Activated naive CD8-positive, alpha-beta T cell treated with anti-CD3 and anti-CD28 coated beads, Interleukin-2, amount 50 U/mL, for 16 hours (primary cell): Measurements from ENCODE around the gene BORCS5.
A peak's percentile ranks its signal among the peaks of the same experiment; 100 is the strongest.
"Not testable (repeated sequence)": the region's sequence is repeated elsewhere in the genome, so short reads cannot be mapped to it uniquely, and the experiment has no call there.

Experiments used
- DNase-seq: peaks from one replicate; pipeline ENCODE4 v3.0.0-alpha.2; 2020; ENCODE audit warnings: low read depth, low spot score

BORCS5 gene

GRCh38 chr12:12356896-12357718, at the start of gene BORCS5:
Gene BORCS5, plus strand, starts transcription at chr12:12357078. Its CDS starts 374 bp downstream, at chr12:12357452.
- DNase-seq = peak; percentile 93

- DNase-seq = not testable (repeated sequence)
Measured at GRCh38 chr12:12310695-12311094, 46.2 kb upstream of the BORCS5 start.

GRCh38 chr12:12315838-12316237, 41.0 kb upstream of the BORCS5 start:
- DNase-seq = no peak

- no peak for DNase-seq
Measured at GRCh38 chr12:12319451-12320183, 37.3 kb upstream of the BORCS5 start.

- DNase-seq = no peak
Measured at GRCh38 chr12:12323118-12323517, 33.8 kb upstream of the BORCS5 start.

GRCh38 chr12:12323591-12323990, 33.3 kb upstream of the BORCS5 start:
- DNase-seq = no peak

- no peak for DNase-seq
Measured at GRCh38 chr12:12326262-12326661, 30.6 kb upstream of the BORCS5 start.

- no peak for DNase-seq
Measured at GRCh38 chr12:12327802-12328201, 29.1 kb upstream of the BORCS5 start.

GRCh38 chr12:12331244-12331771, 25.6 kb upstream of the BORCS5 start:
- no peak for DNase-seq

GRCh38 chr12:12331896-12332295, 25.0 kb upstream of the BORCS5 start:
- DNase-seq = no peak

GRCh38 chr12:12333407-12334366, 23.2 kb upstream of the BORCS5 start:
- DNase-seq = no peak

GRCh38 chr12:12334367-12335040, 22.4 kb upstream of the BORCS5 start:
- peak; percentile 23 for DNase-seq

GRCh38 chr12:12336049-12336411, 20.8 kb upstream of the BORCS5 start:
- no peak for DNase-seq

GRCh38 chr12:12336511-12336910, 20.4 kb upstream of the BORCS5 start:
- DNase-seq = no peak

GRCh38 chr12:12338527-12339168, 18.2 kb upstream of the BORCS5 start:
- DNase-seq = no peak

- peak; percentile 8 for DNase-seq
Measured at GRCh38 chr12:12349711-12350665, 6.9 kb upstream of the BORCS5 start, which contains the start of gene MANSC1. Gene MANSC1, minus strand, starts transcription at chr12:12350242. Its CDS starts 6,928 bp downstream, at chr12:12343314.

GRCh38 chr12:12350868-12351463, 5.9 kb upstream of the BORCS5 start:
- DNase-seq = no peak

GRCh38 chr12:12351468-12352185, 5.3 kb upstream of the BORCS5 start:
- not testable (repeated sequence) for DNase-seq
